ENCODE results near the gene PCDHGB3.

- TF ChIP-seq EZH2 (IDR thresholded peaks at IDR 0.05; ENCODE audit: borderline replicate concordance, control insufficient read depth, low read depth, low read length) (no peak), YBX1 (IDR thresholded peaks at IDR 0.05) (no peak), EP300 (IDR thresholded peaks at IDR 0.05; ENCODE audit: borderline replicate concordance in 1 of 2, control insufficient read depth in 1 of 2, low read depth in 2 of 2, low read length in 2 of 2) (no peak), CBX3 (IDR thresholded peaks at IDR 0.05; ENCODE audit: borderline replicate concordance, low read depth) (no peak), CTCF (IDR thresholded peaks at IDR 0.05 in 2 of 3, conservative IDR thresholded peaks at IDR 0.05 in 1 of 3; ENCODE audit: control insufficient read depth in 2 of 3, extremely low read depth in 1 of 3, insufficient read depth in 1 of 3, low read depth in 3 of 3, low read length in 3 of 3) (no peak), JUND (IDR thresholded peaks at IDR 0.05; ENCODE audit: low read depth, low read length) (no peak), CHD4 (IDR thresholded peaks at IDR 0.05) (no peak), MYC (IDR thresholded peaks at IDR 0.05; ENCODE audit: insufficient read depth, insufficient read length, insufficient replicate concordance, low read length, severe bottlenecking) (no peak)
Measured at GRCh38 chr5:141345327-141345726, 24.7 kb upstream of the PCDHGB3 start.
